Measurements from ENCODE around the gene FBP2. TPM values are rescaled to one million over a fixed set of nuclear protein-coding genes. Genes with fewer than 3 reads are reported as not detected.

FBP2 gene
- total and polyA plus RNA-seq, 2 of the 8 experiments (the other 6 are each of a cell fraction or from before 2014, with no cell fraction given), result not detected

DNA sequence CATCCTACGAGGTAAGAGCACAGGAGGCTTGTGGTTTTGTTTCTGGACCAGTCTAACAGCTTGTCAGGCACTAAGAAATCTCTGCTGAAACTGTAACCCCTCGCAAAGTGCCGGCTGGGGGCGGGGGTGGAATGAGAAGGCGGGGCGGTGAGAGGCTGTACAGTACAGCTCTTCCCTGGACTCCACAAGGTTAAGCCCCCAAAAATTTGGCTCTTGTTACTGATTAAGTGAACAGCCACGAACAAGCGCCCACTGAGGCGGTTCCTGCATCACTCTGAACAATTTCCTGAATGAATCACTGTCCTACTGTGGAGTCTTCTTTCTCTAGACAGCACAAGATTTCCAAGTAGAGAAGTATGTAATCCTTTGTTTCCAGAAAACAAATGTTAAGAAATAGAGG lies 6.8 kb downstream of the FBP2 start (continued):
- TF ChIP-seq, protein P1, sequence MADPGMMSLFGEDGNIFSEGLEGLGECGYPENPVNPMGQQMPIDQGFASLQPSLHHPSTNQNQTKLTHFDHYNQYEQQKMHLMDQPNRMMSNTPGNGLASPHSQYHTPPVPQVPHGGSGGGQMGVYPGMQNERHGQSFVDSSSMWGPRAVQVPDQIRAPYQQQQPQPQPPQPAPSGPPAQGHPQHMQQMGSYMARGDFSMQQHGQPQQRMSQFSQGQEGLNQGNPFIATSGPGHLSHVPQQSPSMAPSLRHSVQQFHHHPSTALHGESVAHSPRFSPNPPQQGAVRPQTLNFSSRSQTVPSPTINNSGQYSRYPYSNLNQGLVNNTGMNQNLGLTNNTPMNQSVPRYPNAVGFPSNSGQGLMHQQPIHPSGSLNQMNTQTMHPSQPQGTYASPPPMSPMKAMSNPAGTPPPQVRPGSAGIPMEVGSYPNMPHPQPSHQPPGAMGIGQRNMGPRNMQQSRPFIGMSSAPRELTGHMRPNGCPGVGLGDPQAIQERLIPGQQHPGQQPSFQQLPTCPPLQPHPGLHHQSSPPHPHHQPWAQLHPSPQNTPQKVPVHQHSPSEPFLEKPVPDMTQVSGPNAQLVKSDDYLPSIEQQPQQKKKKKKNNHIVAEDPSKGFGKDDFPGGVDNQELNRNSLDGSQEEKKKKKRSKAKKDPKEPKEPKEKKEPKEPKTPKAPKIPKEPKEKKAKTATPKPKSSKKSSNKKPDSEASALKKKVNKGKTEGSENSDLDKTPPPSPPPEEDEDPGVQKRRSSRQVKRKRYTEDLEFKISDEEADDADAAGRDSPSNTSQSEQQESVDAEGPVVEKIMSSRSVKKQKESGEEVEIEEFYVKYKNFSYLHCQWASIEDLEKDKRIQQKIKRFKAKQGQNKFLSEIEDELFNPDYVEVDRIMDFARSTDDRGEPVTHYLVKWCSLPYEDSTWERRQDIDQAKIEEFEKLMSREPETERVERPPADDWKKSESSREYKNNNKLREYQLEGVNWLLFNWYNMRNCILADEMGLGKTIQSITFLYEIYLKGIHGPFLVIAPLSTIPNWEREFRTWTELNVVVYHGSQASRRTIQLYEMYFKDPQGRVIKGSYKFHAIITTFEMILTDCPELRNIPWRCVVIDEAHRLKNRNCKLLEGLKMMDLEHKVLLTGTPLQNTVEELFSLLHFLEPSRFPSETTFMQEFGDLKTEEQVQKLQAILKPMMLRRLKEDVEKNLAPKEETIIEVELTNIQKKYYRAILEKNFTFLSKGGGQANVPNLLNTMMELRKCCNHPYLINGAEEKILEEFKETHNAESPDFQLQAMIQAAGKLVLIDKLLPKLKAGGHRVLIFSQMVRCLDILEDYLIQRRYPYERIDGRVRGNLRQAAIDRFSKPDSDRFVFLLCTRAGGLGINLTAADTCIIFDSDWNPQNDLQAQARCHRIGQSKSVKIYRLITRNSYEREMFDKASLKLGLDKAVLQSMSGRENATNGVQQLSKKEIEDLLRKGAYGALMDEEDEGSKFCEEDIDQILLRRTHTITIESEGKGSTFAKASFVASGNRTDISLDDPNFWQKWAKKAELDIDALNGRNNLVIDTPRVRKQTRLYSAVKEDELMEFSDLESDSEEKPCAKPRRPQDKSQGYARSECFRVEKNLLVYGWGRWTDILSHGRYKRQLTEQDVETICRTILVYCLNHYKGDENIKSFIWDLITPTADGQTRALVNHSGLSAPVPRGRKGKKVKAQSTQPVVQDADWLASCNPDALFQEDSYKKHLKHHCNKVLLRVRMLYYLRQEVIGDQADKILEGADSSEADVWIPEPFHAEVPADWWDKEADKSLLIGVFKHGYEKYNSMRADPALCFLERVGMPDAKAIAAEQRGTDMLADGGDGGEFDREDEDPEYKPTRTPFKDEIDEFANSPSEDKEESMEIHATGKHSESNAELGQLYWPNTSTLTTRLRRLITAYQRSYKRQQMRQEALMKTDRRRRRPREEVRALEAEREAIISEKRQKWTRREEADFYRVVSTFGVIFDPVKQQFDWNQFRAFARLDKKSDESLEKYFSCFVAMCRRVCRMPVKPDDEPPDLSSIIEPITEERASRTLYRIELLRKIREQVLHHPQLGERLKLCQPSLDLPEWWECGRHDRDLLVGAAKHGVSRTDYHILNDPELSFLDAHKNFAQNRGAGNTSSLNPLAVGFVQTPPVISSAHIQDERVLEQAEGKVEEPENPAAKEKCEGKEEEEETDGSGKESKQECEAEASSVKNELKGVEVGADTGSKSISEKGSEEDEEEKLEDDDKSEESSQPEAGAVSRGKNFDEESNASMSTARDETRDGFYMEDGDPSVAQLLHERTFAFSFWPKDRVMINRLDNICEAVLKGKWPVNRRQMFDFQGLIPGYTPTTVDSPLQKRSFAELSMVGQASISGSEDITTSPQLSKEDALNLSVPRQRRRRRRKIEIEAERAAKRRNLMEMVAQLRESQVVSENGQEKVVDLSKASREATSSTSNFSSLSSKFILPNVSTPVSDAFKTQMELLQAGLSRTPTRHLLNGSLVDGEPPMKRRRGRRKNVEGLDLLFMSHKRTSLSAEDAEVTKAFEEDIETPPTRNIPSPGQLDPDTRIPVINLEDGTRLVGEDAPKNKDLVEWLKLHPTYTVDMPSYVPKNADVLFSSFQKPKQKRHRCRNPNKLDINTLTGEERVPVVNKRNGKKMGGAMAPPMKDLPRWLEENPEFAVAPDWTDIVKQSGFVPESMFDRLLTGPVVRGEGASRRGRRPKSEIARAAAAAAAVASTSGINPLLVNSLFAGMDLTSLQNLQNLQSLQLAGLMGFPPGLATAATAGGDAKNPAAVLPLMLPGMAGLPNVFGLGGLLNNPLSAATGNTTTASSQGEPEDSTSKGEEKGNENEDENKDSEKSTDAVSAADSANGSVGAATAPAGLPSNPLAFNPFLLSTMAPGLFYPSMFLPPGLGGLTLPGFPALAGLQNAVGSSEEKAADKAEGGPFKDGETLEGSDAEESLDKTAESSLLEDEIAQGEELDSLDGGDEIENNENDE (IDR thresholded peaks at IDR 0.05; ENCODE audit: insufficient replicate concordance, low read length), result no peak
- TF ChIP-seq TCF12 (IDR thresholded peaks at IDR 0.05; ENCODE audit: low read depth, low read length) (no peak), SUZ12 (IDR thresholded peaks at IDR 0.05; ENCODE audit: low read length) (no peak), KDM4A (IDR thresholded peaks at IDR 0.05; ENCODE audit: low read depth, low read length, severe bottlenecking) (no peak), POLR2A (IDR thresholded peaks at IDR 0.05; ENCODE audit: control extremely low read depth in 1 of 2, low read depth in 2 of 2, low read length in 2 of 2) (no peak), KDM5A (IDR thresholded peaks at IDR 0.05; ENCODE audit: low read length) (no peak), SP1 (IDR thresholded peaks at IDR 0.05; ENCODE audit: low read depth, low read length) (no peak), JUN (IDR thresholded peaks at IDR 0.05; ENCODE audit: low read depth, low read length) (no peak), HDAC6 (IDR thresholded peaks at IDR 0.05; ENCODE audit: low read depth, low read length) (no peak), SRF (IDR thresholded peaks at IDR 0.05; ENCODE audit: low read depth, low read length) (no peak)
- TF ChIP-seq, protein P2, sequence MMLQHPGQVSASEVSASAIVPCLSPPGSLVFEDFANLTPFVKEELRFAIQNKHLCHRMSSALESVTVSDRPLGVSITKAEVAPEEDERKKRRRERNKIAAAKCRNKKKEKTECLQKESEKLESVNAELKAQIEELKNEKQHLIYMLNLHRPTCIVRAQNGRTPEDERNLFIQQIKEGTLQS (IDR thresholded peaks at IDR 0.05; ENCODE audit: insufficient read depth, low read depth, low read length), result no peak
- TF ChIP-seq, protein P3, sequence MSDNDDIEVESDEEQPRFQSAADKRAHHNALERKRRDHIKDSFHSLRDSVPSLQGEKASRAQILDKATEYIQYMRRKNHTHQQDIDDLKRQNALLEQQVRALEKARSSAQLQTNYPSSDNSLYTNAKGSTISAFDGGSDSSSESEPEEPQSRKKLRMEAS (IDR thresholded peaks at IDR 0.05), result no peak

Measured in H1 (cell line).